ENCODE data around the gene GPR173. TPM values are rescaled to one million over a fixed set of nuclear protein-coding genes. Genes with fewer than 3 reads are reported as not detected.

GPR173 gene
- total and polyA plus RNA-seq, 2 of the 8 experiments (the other 6 are each of a cell fraction or from before 2014, with no cell fraction given) = 7.0 to 11.3 TPM

GRCh38 chrX:53005327-53005726 is 43.3 kb upstream of the GPR173 start (continued):
- TF ChIP-seq CHD7 (IDR thresholded peaks at IDR 0.05; ENCODE audit: insufficient replicate concordance, low read length) (no peak), CTBP2 (IDR thresholded peaks at IDR 0.05; ENCODE audit: borderline replicate concordance, insufficient read depth, insufficient read length, low read length) (no peak), SP2 (IDR thresholded peaks at IDR 0.05; ENCODE audit: low read length) (no peak), HDAC2 (IDR thresholded peaks at IDR 0.05; ENCODE audit: borderline replicate concordance in 1 of 2, low read depth in 2 of 2, low read length in 2 of 2) (no peak), CHD2 (IDR thresholded peaks at IDR 0.05; ENCODE audit: low read length) (no peak), SIN3A (conservative IDR thresholded peaks at IDR 0.05 in 1 of 2, IDR thresholded peaks at IDR 0.05 in 1 of 2; ENCODE audit: low read depth in 1 of 2, low read length in 2 of 2) (no peak), POU5F1 (IDR thresholded peaks at IDR 0.05; ENCODE audit: low read depth, low read length) (no peak), KDM4A (IDR thresholded peaks at IDR 0.05; ENCODE audit: low read depth, low read length, severe bottlenecking) (no peak), USF2 (IDR thresholded peaks at IDR 0.05; ENCODE audit: low read length) (no peak), JUN (IDR thresholded peaks at IDR 0.05; ENCODE audit: low read depth, low read length) (no peak)
